Central memory CD4-positive, alpha-beta T cell (primary cell): Measurements from ENCODE around the gene CAPZA3.
"Not testable (repeated sequence)": the region's sequence is repeated elsewhere in the genome, so short reads cannot be mapped to it uniquely, and the experiment has no call there.

Experiments used
- DNase-seq: peaks from one replicate; pipeline ENCODE4 v3.0.0; 2022
- total RNA-seq, 3 experiments: gene quantifications; one replicate each; lab custom pipeline; 2026; lab: John Stamatoyannopoulos, UW

CAPZA3 gene
- total RNA-seq = 0 reads per million in 3 experiments

DNA sequence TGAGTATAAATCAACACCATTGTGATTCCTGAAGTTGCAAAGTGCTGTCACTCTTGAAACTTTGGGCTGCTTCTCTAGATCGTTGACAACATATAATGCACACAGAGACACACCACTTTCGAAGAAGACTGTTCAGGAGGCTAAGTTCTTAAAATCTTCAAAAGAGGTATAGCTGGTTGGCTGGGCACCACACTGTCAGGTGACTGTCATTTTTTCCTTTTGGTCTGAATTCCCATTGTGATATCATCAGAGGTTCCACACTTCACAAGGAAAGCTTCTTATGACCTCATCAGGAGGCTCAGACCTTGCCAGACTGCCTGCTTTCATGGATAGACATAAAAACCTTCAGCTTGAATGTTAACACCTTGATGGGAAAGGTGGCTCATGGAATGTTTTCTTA lies at the start of gene CAPZA3, which contains the start of gene PLCZ1:
CAPZA3 (plus strand) TSS at position 301 of the 400 bp plus-strand sequence. CDS start 150 bp downstream, outside the sequence.
PLCZ1 (minus strand) TSS at position 194 of the 400 bp plus-strand sequence. CDS start 641 bp downstream, outside the sequence.
- no peak for DNase-seq

- no peak for DNase-seq
Measured at GRCh38 chr12:18689771-18690170, 48.1 kb upstream of the CAPZA3 start.

DNA sequence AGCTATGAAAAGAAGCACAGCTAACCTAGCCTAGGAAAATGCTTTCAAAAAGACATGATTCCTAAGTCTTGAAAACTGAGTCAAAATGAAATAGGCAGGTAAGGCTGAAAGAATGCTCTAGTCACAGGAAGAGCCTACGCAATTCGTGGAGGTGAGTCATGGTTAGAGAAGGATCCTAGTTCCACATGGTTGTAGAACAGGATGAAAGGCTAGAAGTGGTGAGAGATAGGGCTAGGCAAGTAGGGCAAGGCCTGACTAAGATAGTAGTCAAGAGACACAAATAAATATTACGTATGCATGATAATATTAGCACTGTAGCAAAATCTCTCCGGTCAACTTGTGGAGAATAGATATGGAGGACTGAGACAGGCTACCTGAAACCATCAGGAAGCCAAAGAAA lies 47.3 kb upstream of the CAPZA3 start:
- DNase-seq = no peak

- not testable (repeated sequence) for DNase-seq
Measured at GRCh38 chr12:18693986-18694385, 43.9 kb upstream of the CAPZA3 start.

DNA sequence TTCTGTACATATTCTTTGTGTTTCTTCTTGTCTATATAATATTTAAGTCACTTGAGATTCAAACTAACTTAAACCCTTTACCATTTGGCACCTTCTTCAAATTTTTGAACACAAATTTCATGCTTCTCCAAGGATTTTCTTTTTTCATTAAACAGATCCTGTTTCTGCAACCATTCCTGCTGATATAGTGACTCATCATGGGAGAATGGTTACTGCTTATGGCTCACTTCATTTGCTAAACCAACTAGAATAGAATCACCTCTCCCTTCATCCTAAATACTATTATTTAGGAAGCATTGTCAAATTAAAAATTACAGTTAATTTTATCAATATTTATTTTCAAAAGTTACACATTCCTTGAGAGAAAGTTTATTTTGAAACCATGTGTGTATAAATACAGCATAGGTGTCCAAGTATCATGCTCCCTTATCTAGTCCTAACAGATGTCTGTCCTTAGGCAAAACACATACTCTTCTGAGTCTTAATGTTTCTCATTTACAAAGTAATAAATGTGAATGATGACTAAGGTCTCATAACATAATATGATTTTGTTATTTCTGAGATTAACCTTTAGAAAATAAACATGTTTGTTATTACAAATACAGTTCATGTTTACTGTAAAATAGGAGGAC lies 40.8 kb upstream of the CAPZA3 start:
- DNase-seq = no peak

GRCh38 chr12:18700271-18700670 lies 37.6 kb upstream of the CAPZA3 start:
- no peak for DNase-seq

GRCh38 chr12:18703321-18703720 lies 34.6 kb upstream of the CAPZA3 start:
- DNase-seq = no peak

- DNase-seq = no peak
Measured at GRCh38 chr12:18703911-18704310, 34.0 kb upstream of the CAPZA3 start.

DNA sequence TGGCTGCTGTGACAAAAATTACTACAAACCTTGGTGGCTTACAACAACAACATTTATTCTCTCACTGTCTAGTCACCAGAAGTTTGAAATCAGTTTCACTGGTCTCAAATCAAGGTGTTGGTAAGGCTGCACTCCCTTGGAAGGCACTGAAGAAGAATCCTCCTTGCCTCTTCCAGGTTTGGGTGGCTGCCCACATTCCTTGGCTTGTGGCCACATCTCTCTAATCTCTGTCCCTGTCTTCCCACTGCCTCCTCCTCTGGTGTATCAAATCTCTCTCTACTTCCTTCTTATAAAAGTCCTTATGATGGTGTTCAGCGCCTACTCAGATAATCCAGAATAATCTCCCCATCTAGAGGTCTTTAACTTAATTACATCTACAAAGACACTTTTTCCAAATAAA lies 31.1 kb upstream of the CAPZA3 start:
- DNase-seq = no peak

DNA sequence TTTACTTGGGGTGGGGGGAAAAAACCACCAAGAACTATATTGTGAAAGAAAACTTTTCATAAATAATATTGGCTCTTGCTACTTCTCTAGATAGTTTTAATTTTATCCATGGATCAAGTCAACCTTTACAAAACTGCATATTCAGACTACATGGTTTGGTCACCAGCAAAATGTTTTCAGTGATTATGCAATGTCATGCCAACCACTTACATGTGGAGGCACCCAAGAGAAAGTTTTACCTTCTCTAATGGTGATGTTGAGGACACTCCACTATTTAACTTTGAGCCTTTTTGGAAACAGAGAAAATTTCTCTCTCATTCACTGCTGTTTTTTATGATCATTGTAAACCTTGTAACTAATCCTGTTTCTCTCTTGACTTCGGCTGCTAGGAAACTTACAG lies 21.7 kb upstream of the CAPZA3 start:
- no peak for DNase-seq

GRCh38 chr12:18718462-18718861 lies 19.5 kb upstream of the CAPZA3 start:
- DNase-seq = no peak

DNA sequence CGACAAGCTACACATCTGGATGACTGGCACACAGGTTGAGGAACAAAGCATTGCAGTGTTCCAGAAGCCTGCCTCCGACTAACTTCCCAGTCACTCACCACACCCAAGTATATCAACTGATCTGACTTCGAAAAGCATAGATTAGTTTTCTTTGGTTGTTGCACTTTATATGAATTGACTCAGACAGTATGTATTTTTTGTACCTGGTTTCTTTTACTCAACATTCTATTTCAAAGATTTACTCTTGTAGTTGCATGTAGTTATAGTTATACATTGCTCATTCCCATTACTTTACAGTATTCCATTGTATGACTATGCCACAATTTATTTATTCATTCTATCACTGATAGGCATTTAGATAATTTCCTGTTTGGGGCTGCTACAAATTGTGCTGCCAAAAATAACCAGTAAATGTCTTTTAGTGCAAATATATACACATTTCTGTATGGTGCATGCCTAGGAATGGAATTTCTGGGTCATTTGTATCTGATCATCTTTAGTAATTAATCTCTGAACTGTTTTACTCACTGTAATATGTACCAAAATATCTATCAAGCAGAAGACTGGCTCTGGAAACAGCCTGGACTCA lies 17.9 kb upstream of the CAPZA3 start:
- no peak for DNase-seq

- DNase-seq = no peak
Measured at GRCh38 chr12:18720690-18721089, 17.2 kb upstream of the CAPZA3 start.

DNA sequence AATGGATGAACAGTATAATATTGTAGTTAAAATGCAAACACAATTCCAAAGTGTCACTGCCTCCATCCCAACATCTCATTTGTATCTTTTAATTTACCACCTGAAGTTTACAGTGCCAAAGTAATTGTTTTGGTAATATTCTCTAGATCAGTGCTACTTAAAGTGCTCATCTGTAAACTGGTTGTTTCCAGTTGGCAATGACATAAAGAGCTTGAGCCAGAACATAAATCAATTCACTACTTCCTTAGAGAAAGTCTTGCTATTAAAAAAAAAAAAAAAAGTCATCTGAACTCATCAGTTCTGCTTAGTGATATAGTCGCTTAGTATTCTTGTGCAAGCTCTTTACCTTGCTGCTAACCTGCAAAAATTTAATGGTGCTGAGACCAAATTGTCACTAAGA lies 16.5 kb upstream of the CAPZA3 start:
- no peak for DNase-seq

- no peak for DNase-seq
Measured at GRCh38 chr12:18723752-18724151, 14.2 kb upstream of the CAPZA3 start.

DNA sequence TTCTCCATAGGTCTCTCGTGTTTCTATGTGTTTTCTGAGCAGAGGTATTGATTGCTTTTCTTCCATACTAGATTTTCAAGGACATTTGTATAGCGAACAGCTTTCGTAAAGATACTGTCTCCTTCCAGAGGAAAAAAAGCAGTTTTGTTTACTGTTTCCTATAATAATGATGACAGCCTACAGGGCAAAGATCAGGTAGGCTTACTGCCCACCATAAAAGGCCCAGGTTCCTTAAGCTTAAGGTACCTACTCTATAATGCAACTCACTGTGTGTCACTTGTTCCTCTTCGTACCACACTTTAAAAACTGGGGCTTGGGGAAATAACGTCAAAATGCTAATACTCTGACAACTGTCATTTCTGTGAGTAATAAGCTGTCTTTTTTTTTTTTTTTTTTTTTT lies 6.8 kb upstream of the CAPZA3 start:
- DNase-seq = no peak

DNA sequence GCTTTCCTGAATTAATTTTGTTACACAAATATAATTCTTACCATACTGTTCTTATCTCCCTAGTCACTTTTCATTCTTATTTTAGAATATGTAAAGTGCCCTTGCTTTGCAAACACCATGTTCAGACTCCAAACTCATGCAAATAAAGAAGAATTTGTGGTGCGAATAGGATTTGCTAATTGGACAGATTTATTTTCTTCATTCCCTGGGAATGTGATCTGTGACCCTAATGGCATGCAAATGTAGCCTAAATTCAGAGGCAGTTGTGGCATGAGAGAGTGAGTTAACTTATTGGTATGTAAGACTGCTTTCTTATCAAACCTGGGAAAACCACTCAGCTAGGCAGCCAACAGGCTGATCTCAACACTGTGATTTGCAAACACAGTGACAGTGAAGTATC lies 10.0 kb downstream of the CAPZA3 start:
- no peak for DNase-seq

- no peak for DNase-seq
Measured at GRCh38 chr12:18749386-18749957, 11.6 kb downstream of the CAPZA3 start.

GRCh38 chr12:18750085-18750484 lies 12.2 kb downstream of the CAPZA3 start:
- no peak for DNase-seq

DNA sequence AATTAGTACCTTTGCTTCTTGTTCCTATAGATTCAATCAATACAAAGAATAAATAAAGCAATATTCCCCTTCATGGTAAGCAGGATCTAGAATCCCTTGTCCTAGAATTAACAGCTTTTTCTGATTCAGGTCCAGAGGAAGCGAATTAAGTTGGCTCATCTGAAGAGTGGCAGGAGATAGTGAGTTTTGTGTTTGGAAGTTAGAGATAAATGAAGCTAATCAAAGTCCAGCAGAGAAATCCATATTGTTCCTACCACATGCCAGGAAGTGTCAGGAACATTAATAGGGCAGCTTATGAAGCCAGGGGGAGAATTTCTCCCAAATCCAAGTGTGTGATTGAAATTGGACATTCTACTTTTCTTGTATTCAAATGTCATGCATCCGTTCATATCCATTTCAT lies 13.9 kb downstream of the CAPZA3 start:
- no peak for DNase-seq

- no peak for DNase-seq
Measured at GRCh38 chr12:18752280-18752920, 14.5 kb downstream of the CAPZA3 start.

- DNase-seq = no peak
Measured at GRCh38 chr12:18752947-18753346, 15.0 kb downstream of the CAPZA3 start.

- DNase-seq = no peak
Measured at GRCh38 chr12:18753481-18754123, 15.7 kb downstream of the CAPZA3 start.
